CD4-positive, alpha-beta T cell (primary cell): ENCODE results near the gene IL19. TPM values are rescaled to one million over a fixed set of nuclear protein-coding genes. Genes with fewer than 3 reads are reported as not detected.

ENCODE experiments used
- ATAC-seq: fragments of 200-7000 bp; cut with Tn5 transposase; one replicate; pipeline ENCODE4 v1.10.0; 2022; ENCODE audit warnings: mild to moderate bottlenecking; ENCODE audit not compliant: poor library complexity
- CTCF ChIA-PET: fragments of 350-600 bp; sonication (Branson Sonifier 250); formaldehyde crosslinking; loops from one replicate; lab custom pipeline; 2021; ENCODE audit warnings: antibody characterized with exemption, inconsistent platforms; lab: Charles Lee
- POLR2A ChIA-PET: fragments of 350-600 bp; sonication (Branson Sonifier 250); formaldehyde crosslinking; loops from one replicate; lab custom pipeline; 2021; ENCODE audit warnings: antibody characterized with exemption, inconsistent platforms; lab: Charles Lee
- DNase-seq, 14 experiments: peaks; one replicate each; pipeline ENCODE4 v3.0.0-alpha.2; 2013 to 2020; ENCODE audit warnings: mixed read lengths in 2 of 14
- H3K27ac ChIP-seq, 2 donors: one replicate each; pipeline versions ENCODE4 v1.5.1 to v1.7.0; 2013; ENCODE audit warnings: low read length in 2 of 2, low read depth in 1 of 2, mild to moderate bottlenecking in 1 of 2
- H3K27me3 ChIP-seq, 2 experiments: 1 replicate in 1 of 2; 2 replicates in 1 of 2; pipeline versions ENCODE4 v1.6.1 to v1.7.0; 2013; ENCODE audit warnings: low read length in 2 of 2, control low read depth in 1 of 2, mild to moderate bottlenecking in 1 of 2, moderate library complexity in 1 of 2; ENCODE audit not compliant: insufficient read depth in 2 of 2, control insufficient read depth in 1 of 2
- H3K36me3 ChIP-seq: one replicate; pipeline ENCODE4 v1.6.1; 2013; ENCODE audit warnings: low read length, control low read depth; ENCODE audit not compliant: insufficient read depth
- H3K4me1 ChIP-seq: one replicate; pipeline ENCODE4 v1.6.1; 2013; ENCODE audit warnings: low read length, control low read depth; ENCODE audit not compliant: insufficient read depth
- H3K4me3 ChIP-seq: one replicate; pipeline ENCODE4 v1.5.1; 2013; ENCODE audit warnings: mild to moderate bottlenecking, low read length, moderate library complexity
- H3K9me3 ChIP-seq, 2 experiments: 1 replicate in 1 of 2; 2 replicates in 1 of 2; pipeline versions ENCODE4 v1.6.1 to v1.7.0; 2013; ENCODE audit warnings: low read length in 2 of 2, mild to moderate bottlenecking in 2 of 2, control low read depth in 1 of 2, moderate library complexity in 1 of 2; ENCODE audit not compliant: control insufficient read depth in 1 of 2, insufficient read depth in 1 of 2
- H3K27ac Mint-ChIP-seq: one replicate; pipeline ENCODE4 v1.8.0; 2020; ENCODE audit warnings: mixed read lengths
- H3K27me3 Mint-ChIP-seq: one replicate; pipeline ENCODE4 v1.8.0; 2021; ENCODE audit warnings: mixed read lengths
- H3K36me3 Mint-ChIP-seq: one replicate; pipeline ENCODE4 v1.8.0; 2021; ENCODE audit warnings: low read depth, mixed read lengths
- H3K4me1 Mint-ChIP-seq: one replicate; pipeline ENCODE4 v1.8.0; 2021; ENCODE audit warnings: low read depth, mixed read lengths
- H3K4me3 Mint-ChIP-seq: one replicate; pipeline ENCODE4 v1.8.0; 2020; ENCODE audit warnings: mild to moderate bottlenecking, mixed read lengths
- H3K9me3 Mint-ChIP-seq: one replicate; pipeline ENCODE4 v1.8.0; 2020; ENCODE audit warnings: mixed read lengths
- CTCF ChIP-seq: fragments of 200-600 bp; IDR thresholded peaks from one replicate; pipeline ENCODE4 v1.8.0; 2022; ENCODE audit warnings: antibody characterized with exemption, mild to moderate bottlenecking
- intact Hi-C, 2 experiments: fragments of 100-400 bp; cut with DNase I in 1 of 2; cut with micrococcal nuclease in 1 of 2; formaldehyde crosslinking; loops; one replicate each; pipeline versions ENCODE4 v1.15.1 to v1.9.0; 2023 to 2025; cut with DNase I, micrococcal nuclease
- total RNA-seq, 174 experiments: library from RNA in 2 of 174; stranded (reverse) in 2 of 174; gene quantifications; one replicate each; pipeline ENCODE4 v1.2.3 and lab custom pipeline; 2021 to 2026

IL19 gene
- total RNA-seq, 2 experiments from 2014 or later, result not detected

GRCh38 chr1:206860165-206860564, 89.6 kb downstream of the IL19 start:
- no peak for DNase-seq
- Mint-ChIP-seq H3K36me3 (no peaks in the 10 kb centered on the region), H3K4me1 (peaks cover 27% of the 10 kb centered on the region), H3K27me3 (peaks cover 12% of the 10 kb centered on the region), H3K9me3 (no peaks in the 10 kb centered on the region), H3K4me3 (no peak overlapping the region), H3K27ac (no peak overlapping the region)
- intact Hi-C loops, result loop anchor here in 1 of 2 experiments (5.0 kb wide), 1 partner anchor 48 kb away; no protein-coding TSS in a partner anchor
- Histone ChIP-seq H3K36me3 (no peaks in the 10 kb centered on the region), H3K4me1 (peaks cover 16% of the 10 kb centered on the region), H3K9me3 (no peaks in the 10 kb centered on the region), H3K4me3 (no peak overlapping the region), H3K27me3 (peaks cover 0 to 2% of the 10 kb centered on the region in 2 experiments), H3K27ac (no peak overlapping the region)
- no peak for TF ChIP-seq CTCF
- ATAC-seq, result no peak
- ChIA-PET POLR2A (interaction anchor here (1.3 to 1.5 kb wide), 6 partner anchors 41 to 105 kb away, joined by 3 to 9 read pairs (median 5); partner anchors contain the start of gene FCMR), CTCF (interaction anchor here (1.3 kb wide), 1 partner anchor 52 kb away, joined by 3 read pairs; no protein-coding TSS in a partner anchor)

GRCh38 chr1:206863266-206863665, 92.7 kb downstream of the IL19 start:
- no peaks in the 10 kb centered on the region for H3K9me3 ChIP-seq
- peaks cover 16% of the 10 kb centered on the region for H3K4me1 ChIP-seq
- H3K36me3 ChIP-seq, result no peaks in the 10 kb centered on the region
- Mint-ChIP-seq H3K9me3 (no peaks in the 10 kb centered on the region), H3K4me1 (peaks cover 18% of the 10 kb centered on the region), H3K36me3 (no peaks in the 10 kb centered on the region), H3K27ac (no peak overlapping the region), H3K27me3 (peaks cover 12% of the 10 kb centered on the region), H3K4me3 (no peak overlapping the region)
- ChIA-PET CTCF (interaction anchor here (0.7 to 2.9 kb wide), 2 partner anchors 49 to 129 kb away, joined by 3 to 18 read pairs; no protein-coding TSS in a partner anchor), POLR2A (no interaction called here)
- ATAC-seq (no peak), DNase-seq (no peak)
- no peak overlapping the region for H3K27ac ChIP-seq
- TF ChIP-seq CTCF, result no peak
- H3K27me3 ChIP-seq, result peaks cover 0 to 2% of the 10 kb centered on the region in 2 experiments
- no peak overlapping the region for H3K4me3 ChIP-seq
- intact Hi-C loops, result loop anchor here in 1 of 2 experiments (5.0 kb wide), 1 partner anchor 51 kb away; no protein-coding TSS in a partner anchor

- CTCF ChIA-PET, result interaction anchor here (0.8 to 2.9 kb wide), 9 partner anchors 19 to 130 kb away, joined by 3 to 18 read pairs (median 4); no protein-coding TSS in a partner anchor
- no peak within 1 kb of the TSS for H3K27ac Mint-ChIP-seq
- Histone ChIP-seq H3K27me3 (peaks cover 0 to 2% of the 10 kb centered on the region in 2 experiments), H3K9me3 (no peaks in the 10 kb centered on the region), H3K4me1 (peaks cover 5% of the 10 kb centered on the region), H3K36me3 (no peaks in the 10 kb centered on the region), H3K27ac (no peak within 1 kb of the TSS), H3K4me3 (no peak within 1 kb of the TSS)
- peak; percentile 87 for TF ChIP-seq CTCF
- peaks cover 12% of the 10 kb centered on the region for H3K27me3 Mint-ChIP-seq
- no peak within 1 kb of the TSS for H3K4me3 Mint-ChIP-seq
- peaks cover 7% of the 10 kb centered on the region for H3K4me1 Mint-ChIP-seq
- no peaks in the 10 kb centered on the region for H3K36me3 Mint-ChIP-seq
- H3K9me3 Mint-ChIP-seq, result no peaks in the 10 kb centered on the region
- ATAC-seq (peak; percentile 98), DNase-seq (peak; percentile 79 to 93 (median 85))
- intact Hi-C loops, result loop anchor here (1.0 to 5.0 kb wide), 7 partner anchors 47 to 133 kb away; no protein-coding TSS in a partner anchor
- POLR2A ChIA-PET, result interaction anchor here (0.9 to 1.5 kb wide), 3 partner anchors 35 to 117 kb away, joined by 3 to 6 read pairs (median 4); no protein-coding TSS in a partner anchor
These were observed 94.5 kb downstream of the IL19 start, which contains the start of gene IL20 for GRCh38 chr1:206864939-206865671. TSS of gene IL20 (plus strand) at chr1:206865623. CDS start at chr1:206865853, 230 bp downstream.
